ENCODE results near the gene PTGDS. TPM values are rescaled to one million over a fixed set of nuclear protein-coding genes. Genes with fewer than 3 reads are reported as not detected.

The PTGDS gene
- total and polyA plus RNA-seq, 12 donors, result 1.1 to 812 (median 219) TPM

DNA sequence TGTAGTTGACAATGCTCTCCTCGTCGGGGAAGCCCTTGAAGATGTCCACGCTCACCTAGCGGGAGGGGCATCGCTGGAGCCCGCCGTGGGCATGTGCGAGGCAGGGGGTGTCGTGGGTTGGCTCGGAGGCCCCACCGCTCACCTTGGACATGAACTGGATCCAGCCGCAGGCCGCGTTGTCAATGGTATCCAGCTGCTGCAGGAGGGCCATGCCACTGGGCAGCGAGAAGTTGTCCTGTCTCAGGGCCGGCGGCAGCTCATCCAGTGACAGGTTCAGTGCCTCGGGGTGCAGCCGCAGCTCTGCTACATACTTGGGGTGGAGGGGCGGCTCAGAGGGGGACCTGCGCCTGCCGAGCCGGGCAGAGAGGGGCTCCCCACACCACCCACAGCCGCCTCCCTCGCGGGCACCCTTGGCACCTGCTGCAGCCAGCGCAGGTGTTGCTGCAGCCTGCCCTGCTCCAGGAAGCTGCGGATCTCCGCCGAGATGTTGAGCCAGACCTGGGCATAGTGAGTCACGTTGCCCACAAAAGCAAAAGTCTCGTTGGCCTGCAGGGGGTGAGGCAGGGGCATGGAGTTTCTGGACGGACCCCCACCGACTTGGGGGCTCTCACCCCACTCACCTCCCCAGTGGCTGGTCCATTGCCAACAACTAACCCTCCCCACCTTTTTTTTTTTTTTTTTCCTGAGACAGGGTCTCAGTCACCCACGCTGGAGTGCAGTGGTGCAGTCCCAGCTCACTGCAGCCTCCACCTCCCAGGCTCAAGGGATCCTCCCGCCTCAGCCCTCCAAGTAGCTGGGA is 41.7 kb downstream of the PTGDS start:
- intact Hi-C loops (cut with DNase I), result no loop called here

GRCh38 chr9:137019891-137020683 is 42.8 kb downstream of the PTGDS start:
- no peak for DNase-seq
- no peak overlapping the region for H3K4me3 ChIP-seq
- WGBS, 4 donors, result 94 to 96% (median 96%) methylated on average over 12 to 34 of the region's 34 CpGs
- H3K27ac ChIP-seq, result no peak overlapping the region
- no peak for TF ChIP-seq POLR2A (IDR thresholded peaks at IDR 0.05)
- TF ChIP-seq CTCF (IDR thresholded peaks at IDR 0.05), result no peak
- intact Hi-C loops (cut with DNase I), result loop anchor here in 1 of 2 donors (5.0 kb wide), 1 partner anchor 63 kb away; no protein-coding TSS in a partner anchor
- no peaks in the 10 kb centered on the region for H3K9me3 ChIP-seq (replicated peaks in 1 of 3)
- H3K36me3 ChIP-seq (replicated peaks in 1 of 2), result peaks cover 0 to 28% of the 10 kb centered on the region in 2 donors
- H3K4me1 ChIP-seq (replicated peaks in 1 of 2), result no peaks in the 10 kb centered on the region
- H3K27me3 ChIP-seq, result no peaks in the 10 kb centered on the region

More for the DNA sequence above, 41.7 kb downstream of the PTGDS start:
- Histone ChIP-seq H3K4me1 (replicated peaks in 1 of 2) (no peaks in the 10 kb centered on the region), H3K9me3 (replicated peaks in 1 of 3) (no peaks in the 10 kb centered on the region), H3K27me3 (no peaks in the 10 kb centered on the region), H3K36me3 (replicated peaks in 1 of 2) (peaks cover 0 to 38% of the 10 kb centered on the region in 2 donors), H3K4me3 (no peak overlapping the region), H3K27ac (no peak overlapping the region)
- no peak for DNase-seq
- 90 to 94% (median 92%) methylated on average over 18 to 36 of the region's 36 CpGs for WGBS, 4 donors
- no peak for TF ChIP-seq CTCF (IDR thresholded peaks at IDR 0.05)
- no peak for TF ChIP-seq POLR2A (IDR thresholded peaks at IDR 0.05)

DNA sequence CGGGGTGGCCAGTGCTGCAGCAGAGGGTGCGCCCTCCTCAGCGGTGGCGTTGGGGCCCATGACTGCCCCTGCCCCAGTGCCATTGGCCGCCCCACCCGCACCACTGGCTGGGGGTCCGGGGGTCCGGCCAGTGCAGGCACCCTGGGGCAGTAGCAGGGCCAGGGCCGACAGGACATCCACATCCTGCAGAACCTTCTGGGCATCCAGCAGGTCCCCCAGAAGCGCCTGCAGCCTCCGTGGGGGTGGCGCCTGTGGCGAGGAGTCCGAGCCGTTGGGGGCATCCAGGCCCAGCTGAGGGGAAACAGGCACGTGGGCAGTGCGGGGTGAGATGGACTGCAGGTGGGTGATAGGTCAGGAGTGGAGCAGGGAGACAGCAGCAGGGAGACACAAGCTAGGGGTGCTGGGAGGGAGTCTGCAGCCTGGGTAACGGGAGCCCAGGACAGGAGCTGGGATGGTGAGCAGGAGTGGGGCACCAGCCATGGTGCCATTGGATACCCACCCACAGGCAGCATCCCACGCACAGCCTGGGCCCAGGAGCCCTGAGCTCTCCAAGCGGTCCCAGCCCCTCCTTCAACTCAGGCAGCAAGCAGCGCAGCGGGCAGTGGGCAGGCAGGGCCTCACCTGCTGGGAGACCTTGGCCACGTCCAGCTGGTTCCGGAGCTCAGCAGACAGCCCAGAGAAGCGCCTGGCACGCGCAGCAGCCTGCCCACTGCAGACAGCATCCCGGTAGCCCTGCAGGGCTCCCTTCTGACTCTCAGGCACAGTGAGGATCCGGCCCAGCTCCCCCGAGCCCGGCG is 43.7 kb downstream of the PTGDS start:
- no peaks in the 10 kb centered on the region for H3K9me3 ChIP-seq (replicated peaks in 1 of 3)
- WGBS, 4 donors, result 89 to 96% (median 95%) methylated on average over 14 to 32 of the region's 32 CpGs
- H3K4me1 ChIP-seq (replicated peaks in 1 of 2), result no peaks in the 10 kb centered on the region
- no peak overlapping the region for H3K27ac ChIP-seq
- no peaks in the 10 kb centered on the region for H3K27me3 ChIP-seq
- TF ChIP-seq POLR2A (IDR thresholded peaks at IDR 0.05) (no peak), CTCF (IDR thresholded peaks at IDR 0.05) (no peak)
- intact Hi-C loops (cut with DNase I), result loop anchor here in 1 of 2 donors (5.0 kb wide), 1 partner anchor 64 kb away; no protein-coding TSS in a partner anchor
- peaks cover 0 to 20% of the 10 kb centered on the region in 2 donors for H3K36me3 ChIP-seq (replicated peaks in 1 of 2)
- H3K4me3 ChIP-seq, result no peak overlapping the region
- DNase-seq, result no peak

Data from adrenal gland (tissue), 12 donors.